ENCODE measurements around the gene COL20A1. TPM values are rescaled to one million over a fixed set of nuclear protein-coding genes. Genes with fewer than 3 reads are reported as not detected.
"Not testable (repeated sequence)": the region's sequence is repeated elsewhere in the genome, so short reads cannot be mapped to it uniquely, and the experiment has no call there.

Gene COL20A1
- total RNA-seq, 1 donor from 2014 or later: not detected

- no peaks in the 10 kb centered on the region for H3K36me3 Mint-ChIP-seq (ENCODE audit: unreplicated experiment)
- H3K4me1 Mint-ChIP-seq (ENCODE audit: unreplicated experiment): no peaks in the 10 kb centered on the region
- H3K27me3 Mint-ChIP-seq (ENCODE audit: unreplicated experiment): peaks cover 28% of the 10 kb centered on the region
- DNase-seq (ENCODE audit: extremely low spot score, unreplicated experiment): no peak
- no peaks in the 10 kb centered on the region for H3K9me3 Mint-ChIP-seq (ENCODE audit: unreplicated experiment)
- H3K4me3 Mint-ChIP-seq (ENCODE audit: unreplicated experiment): no peak overlapping the region
- no peak for TF ChIP-seq CTCF (IDR thresholded peaks at IDR 0.05)
- no peak overlapping the region for H3K27ac Mint-ChIP-seq (ENCODE audit: unreplicated experiment)
Measured at GRCh38 chr20:63376283-63377250, 83.6 kb downstream of the COL20A1 start.

- no peaks in the 10 kb centered on the region for H3K4me1 Mint-ChIP-seq (ENCODE audit: unreplicated experiment)
- no peak overlapping the region for H3K4me3 Mint-ChIP-seq (ENCODE audit: unreplicated experiment)
- no peaks in the 10 kb centered on the region for H3K9me3 Mint-ChIP-seq (ENCODE audit: unreplicated experiment)
- no peaks in the 10 kb centered on the region for H3K36me3 Mint-ChIP-seq (ENCODE audit: unreplicated experiment)
- H3K27ac Mint-ChIP-seq (ENCODE audit: unreplicated experiment): no peak overlapping the region
- H3K27me3 Mint-ChIP-seq (ENCODE audit: unreplicated experiment): peaks cover 28% of the 10 kb centered on the region
- TF ChIP-seq CTCF (IDR thresholded peaks at IDR 0.05): no peak
- DNase-seq (ENCODE audit: extremely low spot score, unreplicated experiment): no peak
Measured at GRCh38 chr20:63377256-63377941, 84.4 kb downstream of the COL20A1 start.

GRCh38 chr20:63377951-63378381 lies 85.0 kb downstream of the COL20A1 start:
- H3K4me3 Mint-ChIP-seq (ENCODE audit: unreplicated experiment): no peak overlapping the region
- TF ChIP-seq CTCF (IDR thresholded peaks at IDR 0.05): no peak
- H3K9me3 Mint-ChIP-seq (ENCODE audit: unreplicated experiment): no peaks in the 10 kb centered on the region
- no peaks in the 10 kb centered on the region for H3K4me1 Mint-ChIP-seq (ENCODE audit: unreplicated experiment)
- H3K27me3 Mint-ChIP-seq (ENCODE audit: unreplicated experiment): peaks cover 28% of the 10 kb centered on the region
- no peak for DNase-seq (ENCODE audit: extremely low spot score, unreplicated experiment)
- H3K36me3 Mint-ChIP-seq (ENCODE audit: unreplicated experiment): no peaks in the 10 kb centered on the region
- no peak overlapping the region for H3K27ac Mint-ChIP-seq (ENCODE audit: unreplicated experiment)

GRCh38 chr20:63378626-63379025 lies 85.6 kb downstream of the COL20A1 start:
- Mint-ChIP-seq H3K27me3 (ENCODE audit: unreplicated experiment) (peaks cover 28% of the 10 kb centered on the region), H3K27ac (ENCODE audit: unreplicated experiment) (no peak overlapping the region), H3K9me3 (ENCODE audit: unreplicated experiment) (no peaks in the 10 kb centered on the region), H3K36me3 (ENCODE audit: unreplicated experiment) (no peaks in the 10 kb centered on the region), H3K4me1 (ENCODE audit: unreplicated experiment) (no peaks in the 10 kb centered on the region), H3K4me3 (ENCODE audit: unreplicated experiment) (no peak overlapping the region)
- no peak for DNase-seq (ENCODE audit: extremely low spot score, unreplicated experiment)
- no peak for TF ChIP-seq CTCF (IDR thresholded peaks at IDR 0.05)

GRCh38 chr20:63379296-63379695 lies 86.3 kb downstream of the COL20A1 start:
- Mint-ChIP-seq H3K4me3 (ENCODE audit: unreplicated experiment) (no peak overlapping the region), H3K27ac (ENCODE audit: unreplicated experiment) (no peak overlapping the region), H3K27me3 (ENCODE audit: unreplicated experiment) (peaks cover 28% of the 10 kb centered on the region), H3K36me3 (ENCODE audit: unreplicated experiment) (no peaks in the 10 kb centered on the region), H3K4me1 (ENCODE audit: unreplicated experiment) (no peaks in the 10 kb centered on the region), H3K9me3 (ENCODE audit: unreplicated experiment) (no peaks in the 10 kb centered on the region)
- TF ChIP-seq CTCF (IDR thresholded peaks at IDR 0.05): no peak
- no peak for DNase-seq (ENCODE audit: extremely low spot score, unreplicated experiment)

- H3K27me3 Mint-ChIP-seq (ENCODE audit: unreplicated experiment): peaks cover 28% of the 10 kb centered on the region
- not testable (repeated sequence) for H3K36me3 Mint-ChIP-seq (ENCODE audit: unreplicated experiment); H3K4me3 Mint-ChIP-seq (ENCODE audit: unreplicated experiment); H3K9me3 Mint-ChIP-seq (ENCODE audit: unreplicated experiment); DNase-seq (ENCODE audit: extremely low spot score, unreplicated experiment); H3K4me1 Mint-ChIP-seq (ENCODE audit: unreplicated experiment); H3K27ac Mint-ChIP-seq (ENCODE audit: unreplicated experiment)
Measured at GRCh38 chr20:63379872-63380271, 86.9 kb downstream of the COL20A1 start.

All from osteocyte (in vitro differentiated cells).